Measurements from ENCODE around the gene DESI1. TPM values are rescaled to one million over a fixed set of nuclear protein-coding genes. Genes with fewer than 3 reads are reported as not detected.
A peak's percentile ranks its signal among the peaks of the same experiment; 100 is the strongest.
"Not testable (repeated sequence)": the region's sequence is repeated elsewhere in the genome, so short reads cannot be mapped to it uniquely, and the experiment has no call there.

Gene DESI1
- total RNA-seq, 1 donor from 2014 or later, result 29.0 TPM

DNA sequence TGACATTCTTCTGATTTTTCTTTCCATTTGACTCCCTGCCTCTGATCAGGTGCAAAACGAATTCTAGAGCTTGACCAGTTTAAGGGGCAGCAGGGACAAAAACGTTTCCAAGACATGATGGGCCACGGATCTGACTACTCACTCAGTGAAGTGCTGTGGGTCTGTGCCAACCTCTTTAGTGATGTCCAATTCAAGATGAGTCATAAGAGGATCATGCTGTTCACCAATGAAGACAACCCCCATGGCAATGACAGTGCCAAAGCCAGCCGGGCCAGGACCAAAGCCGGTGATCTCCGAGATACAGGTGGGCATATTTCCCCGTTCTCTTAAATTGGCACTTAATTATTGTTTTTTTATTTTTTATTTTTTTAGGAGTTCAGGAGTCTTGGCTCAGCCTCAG is 15.6 kb upstream of the DESI1 start:
- DNase-seq (ENCODE audit: low spot score), result peak; percentile 55

DNA sequence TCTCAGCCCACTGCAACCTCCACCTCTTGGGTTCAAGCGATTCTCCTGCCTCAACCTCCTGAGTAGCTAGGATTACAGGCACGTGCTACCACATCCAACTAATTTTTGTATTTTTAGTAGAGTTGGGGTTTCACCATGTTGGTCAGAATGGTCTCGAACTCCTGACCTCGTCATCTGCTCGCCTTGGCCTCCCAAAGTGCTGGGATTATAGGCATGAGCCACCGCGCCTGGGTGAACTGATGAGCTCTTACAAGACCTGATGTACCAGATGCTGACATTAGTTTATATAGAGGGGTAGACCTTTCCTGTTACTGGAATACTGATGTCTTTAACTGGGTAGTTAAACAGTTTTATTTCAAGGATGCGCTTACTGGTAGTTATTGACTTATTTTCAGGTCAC is 13.8 kb upstream of the DESI1 start:
- peak; percentile 51 for DNase-seq (ENCODE audit: low spot score)

DNA sequence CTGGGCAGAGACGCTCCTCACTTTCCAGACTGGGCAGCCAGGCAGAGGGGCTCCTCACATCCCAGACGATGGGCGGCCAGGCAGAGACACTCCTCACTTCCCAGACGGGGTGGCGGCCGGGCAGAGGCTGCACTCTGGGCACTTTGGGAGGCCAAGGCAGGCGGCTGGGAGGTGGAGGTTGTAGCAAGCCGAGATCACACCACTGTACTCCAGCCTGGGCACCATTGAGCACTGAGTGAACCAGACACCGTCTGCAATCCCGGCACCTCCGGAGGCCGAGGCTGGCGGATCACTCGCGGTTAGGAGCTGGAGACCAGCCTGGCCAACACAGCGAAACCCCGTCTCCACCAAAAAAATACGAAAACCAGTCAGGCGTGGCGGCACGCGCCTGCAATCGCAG is 10.8 kb upstream of the DESI1 start:
- DNase-seq (ENCODE audit: low spot score), result not testable (repeated sequence)

DNA sequence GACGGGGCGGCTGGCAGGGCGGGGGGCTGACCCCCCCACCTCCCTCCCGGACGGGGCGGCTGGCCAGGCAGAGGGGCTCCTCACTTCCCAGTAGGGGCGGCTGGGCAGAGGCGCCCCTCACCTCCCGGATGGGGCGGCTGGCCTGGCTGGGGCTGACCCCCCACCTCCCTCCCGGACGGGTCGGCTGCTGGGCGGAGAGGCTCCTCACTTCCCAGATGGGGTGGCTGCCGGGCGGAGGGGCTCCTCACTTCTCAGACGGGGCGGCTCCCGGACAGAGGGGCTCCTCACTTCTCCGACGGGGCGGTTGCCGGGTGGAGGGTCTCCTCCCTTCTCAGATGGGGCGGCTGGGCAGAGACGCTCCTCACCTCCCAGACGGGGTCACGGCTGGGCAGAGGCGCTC is 10.3 kb upstream of the DESI1 start:
- DNase-seq (ENCODE audit: low spot score), result peak; percentile 76

DNA sequence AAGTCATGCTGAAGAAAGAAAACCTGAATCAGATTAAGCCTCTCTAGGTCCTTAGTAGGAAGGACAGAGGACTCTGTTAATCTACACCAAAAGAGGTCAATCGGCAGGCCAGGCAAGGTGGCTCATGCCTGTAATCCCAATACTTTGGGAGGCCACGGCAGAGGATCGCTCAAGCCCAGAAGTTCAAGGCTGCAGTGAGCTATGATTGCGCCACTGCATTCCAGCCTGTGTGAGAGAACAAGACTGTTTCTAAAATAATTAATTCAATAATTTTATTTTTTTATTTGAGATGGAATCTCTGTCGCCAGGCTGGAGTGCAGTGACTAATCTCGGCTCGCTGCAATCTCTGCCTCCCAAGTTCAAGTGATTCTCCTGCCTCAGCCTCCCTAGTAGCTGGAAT is 4.7 kb upstream of the DESI1 start:
- no peak for DNase-seq (ENCODE audit: low spot score)

DNA sequence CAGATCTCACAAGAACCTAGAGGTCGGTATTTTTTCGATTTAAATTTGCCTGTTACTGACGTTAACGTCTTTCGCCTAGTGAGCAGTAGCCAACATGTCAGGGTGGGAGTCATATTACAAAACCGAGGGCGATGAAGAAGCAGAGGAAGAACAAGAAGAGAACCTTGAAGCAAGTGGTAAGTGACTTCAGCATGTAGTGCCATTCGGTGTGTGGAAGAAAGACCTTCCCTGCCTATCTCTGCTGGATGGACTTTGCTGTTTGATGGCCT is 1.0 kb upstream of the DESI1 start:
- DNase-seq (ENCODE audit: low spot score), result no peak

DNA sequence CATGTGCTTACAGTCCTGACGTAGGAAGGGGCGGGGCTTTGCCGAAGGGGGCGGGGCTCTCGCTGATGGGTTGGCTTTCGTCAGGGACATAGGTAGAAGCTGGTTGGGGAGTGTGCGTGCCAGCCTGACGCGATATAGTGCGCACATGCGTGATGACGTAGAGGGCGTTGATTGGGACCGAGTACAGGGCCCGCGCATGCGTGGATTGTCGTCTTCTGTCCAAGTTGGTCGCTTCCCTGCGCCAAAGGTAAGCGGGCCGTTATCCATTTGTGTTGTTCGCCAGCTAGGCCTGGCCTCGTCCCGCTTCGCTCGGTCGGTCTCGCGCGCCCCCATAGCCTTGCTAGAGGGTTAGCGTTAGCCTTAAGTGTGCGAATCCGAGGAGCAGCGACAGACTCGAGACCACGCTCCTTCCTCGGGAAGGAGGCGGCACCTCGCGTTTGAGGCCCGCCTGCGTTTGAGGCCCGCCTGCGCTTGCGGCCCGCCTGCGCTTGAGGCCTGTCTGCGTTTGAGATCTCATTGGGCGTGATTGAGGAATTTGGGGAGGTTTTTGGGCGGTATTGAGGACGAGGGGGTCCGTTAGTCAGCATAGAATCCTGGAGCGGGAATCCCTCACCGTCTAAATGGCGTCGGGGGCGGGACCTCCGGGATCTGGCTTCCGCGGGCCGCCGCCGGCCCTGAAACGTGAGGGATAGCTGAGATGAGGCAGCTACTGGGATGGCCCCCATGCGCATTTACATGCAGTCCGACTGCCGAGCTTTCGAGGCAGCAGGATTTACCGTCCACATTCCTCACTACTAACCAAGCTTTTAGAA is 462 bp upstream of the DESI1 start, which contains the start of gene XRCC6:
XRCC6 (plus strand) TSS at position 197 of the 812 bp plus-strand sequence. CDS start 710 bp downstream, outside the sequence.
- peak; percentile 100 for DNase-seq (ENCODE audit: low spot score)

DNA sequence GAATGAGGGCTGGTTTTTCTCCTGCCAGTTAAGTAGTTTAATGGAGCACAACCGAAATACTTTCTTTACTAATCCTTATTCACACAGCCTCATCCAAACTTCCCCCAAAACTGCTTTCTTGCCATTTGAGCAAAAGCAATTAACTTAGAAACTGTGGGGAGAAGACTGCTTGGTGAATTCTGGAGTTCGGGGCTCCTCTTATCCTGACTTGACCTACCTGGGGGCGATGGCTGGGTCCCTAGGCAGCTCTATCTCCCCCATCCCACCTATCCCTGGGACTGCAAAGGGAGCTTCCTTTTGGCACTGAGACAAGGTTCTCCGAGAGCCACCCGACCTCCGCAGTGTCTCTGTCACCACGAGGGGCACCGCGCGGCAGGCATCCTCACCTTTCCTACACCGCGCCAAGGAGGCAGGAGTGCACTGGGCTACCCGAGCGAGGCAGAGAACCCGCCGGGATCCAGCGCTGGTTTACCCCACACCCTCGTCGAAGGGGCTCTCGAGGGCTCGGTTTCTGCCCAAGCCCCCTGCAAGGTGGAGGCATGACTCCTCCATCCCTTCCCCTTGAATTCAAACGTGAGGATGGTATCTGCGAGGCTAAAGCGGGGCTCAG is 759 bp downstream of the DESI1 start:
- DNase-seq (ENCODE audit: low spot score), result no peak

DNA sequence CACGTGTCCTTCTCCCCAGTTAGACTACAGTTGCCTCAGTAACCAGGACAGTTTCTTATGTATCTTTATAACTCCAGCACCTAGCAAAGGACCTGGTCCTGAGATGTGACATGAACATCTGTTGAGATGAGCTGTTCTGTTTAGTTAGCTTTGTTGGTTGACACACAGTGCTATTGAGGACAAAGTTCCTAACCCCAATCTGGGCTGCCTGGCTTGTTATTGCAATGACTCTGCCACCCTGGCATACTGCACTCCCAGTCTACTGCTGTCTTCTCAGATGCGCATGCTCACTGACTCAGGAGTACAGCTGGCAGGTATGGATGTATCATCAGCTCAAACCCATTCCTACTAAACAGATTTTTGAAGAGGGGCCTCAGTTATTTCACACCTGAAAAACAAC is 7.4 kb downstream of the DESI1 start:
- DNase-seq (ENCODE audit: low spot score), result no peak

DNA sequence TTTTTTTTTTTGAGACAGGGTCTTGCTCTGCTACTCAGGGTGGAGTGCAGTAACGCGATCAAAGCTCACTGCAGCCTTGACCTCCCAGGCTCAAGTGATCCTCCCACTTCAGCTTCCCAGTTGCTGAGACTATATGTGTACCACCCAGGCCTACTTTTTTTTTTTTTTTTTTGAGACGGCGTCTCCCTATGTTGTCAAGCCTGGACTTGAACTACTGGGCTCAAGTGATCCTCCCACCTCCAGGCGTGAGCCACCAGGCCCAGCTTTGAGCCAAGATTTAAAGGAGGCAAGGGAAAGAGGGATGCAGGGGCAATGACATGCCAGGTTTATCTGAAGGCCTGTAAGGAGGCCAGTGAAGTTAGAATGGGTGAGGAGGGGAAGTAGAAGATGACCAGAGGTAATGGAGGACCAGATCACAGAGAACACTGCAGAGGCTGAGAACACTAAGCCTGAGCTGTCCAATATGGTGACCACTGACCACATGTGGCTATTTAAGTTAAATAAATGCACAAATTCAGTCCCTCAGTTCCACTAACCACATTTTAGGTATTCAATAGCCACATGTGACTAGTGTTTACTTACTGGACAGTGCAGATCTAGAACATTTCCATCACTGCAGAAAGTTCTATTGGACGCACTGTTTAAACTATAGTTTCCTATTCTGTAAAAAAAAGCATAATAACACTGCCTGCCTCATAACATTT is 8.1 kb downstream of the DESI1 start:
- DNase-seq (ENCODE audit: low spot score), result no peak

DNA sequence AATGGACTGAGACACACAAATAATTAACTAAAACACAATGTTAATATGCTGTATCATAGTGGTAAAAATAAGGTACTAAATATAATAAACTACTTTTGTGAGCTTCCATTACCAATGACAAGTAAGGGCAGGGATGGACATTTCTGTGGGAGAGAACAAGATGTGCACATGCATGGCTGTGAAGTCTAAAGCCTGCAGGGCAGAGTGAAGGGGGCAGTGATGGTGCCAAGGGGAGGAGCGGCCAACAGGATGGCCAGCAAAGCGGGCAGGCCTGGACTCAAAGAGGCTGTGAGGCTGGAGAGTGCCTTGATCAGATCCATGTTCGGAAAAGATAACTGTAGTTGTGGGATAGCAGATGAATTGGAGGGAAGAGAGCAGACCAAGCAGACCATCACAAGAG is 12.5 kb downstream of the DESI1 start:
- DNase-seq (ENCODE audit: low spot score), result no peak

DNA sequence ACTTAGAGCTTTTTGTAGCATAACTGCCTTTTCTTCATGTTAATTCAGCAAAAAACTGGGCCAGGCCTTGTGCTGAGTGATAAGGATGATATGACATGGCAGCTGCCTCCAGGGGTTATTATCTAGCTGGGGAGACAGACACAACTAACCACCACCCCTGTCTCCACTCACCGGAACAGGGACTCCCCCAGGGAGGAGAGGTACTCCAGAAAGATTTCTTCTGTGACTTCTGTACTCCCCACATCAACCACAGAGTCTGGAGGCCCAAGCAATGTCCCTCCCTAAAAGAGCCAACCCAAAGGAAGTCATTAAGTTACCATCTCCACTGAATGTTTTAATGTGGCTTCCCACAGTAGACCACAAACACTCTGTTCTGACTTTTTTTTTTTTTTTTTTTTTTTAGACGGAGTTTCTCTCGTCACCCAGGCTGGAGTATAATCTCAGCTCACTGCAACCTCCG is 16.9 kb downstream of the DESI1 start:
- no peak for DNase-seq (ENCODE audit: low spot score)

DNA sequence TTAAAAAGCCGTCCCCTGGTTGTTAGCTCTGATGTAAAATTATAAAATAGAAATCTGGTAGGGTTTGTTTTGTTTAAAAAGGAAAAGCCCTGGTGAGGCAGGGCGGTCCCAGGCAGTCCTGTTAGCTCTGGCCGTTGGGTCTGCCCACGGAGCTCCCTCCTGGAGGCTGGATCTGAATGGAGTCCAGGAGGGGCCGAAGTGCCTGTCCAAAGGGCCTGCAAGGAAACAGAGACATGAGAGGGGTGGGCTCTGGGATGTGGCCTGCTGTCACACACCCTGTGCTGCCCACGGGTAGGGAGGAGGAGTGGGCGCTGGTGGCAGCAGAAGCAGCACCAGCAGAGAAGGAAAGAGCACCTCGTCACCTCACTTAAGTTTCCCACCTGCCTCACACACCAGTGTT is 19.9 kb downstream of the DESI1 start:
- DNase-seq (ENCODE audit: low spot score), result no peak

DNA sequence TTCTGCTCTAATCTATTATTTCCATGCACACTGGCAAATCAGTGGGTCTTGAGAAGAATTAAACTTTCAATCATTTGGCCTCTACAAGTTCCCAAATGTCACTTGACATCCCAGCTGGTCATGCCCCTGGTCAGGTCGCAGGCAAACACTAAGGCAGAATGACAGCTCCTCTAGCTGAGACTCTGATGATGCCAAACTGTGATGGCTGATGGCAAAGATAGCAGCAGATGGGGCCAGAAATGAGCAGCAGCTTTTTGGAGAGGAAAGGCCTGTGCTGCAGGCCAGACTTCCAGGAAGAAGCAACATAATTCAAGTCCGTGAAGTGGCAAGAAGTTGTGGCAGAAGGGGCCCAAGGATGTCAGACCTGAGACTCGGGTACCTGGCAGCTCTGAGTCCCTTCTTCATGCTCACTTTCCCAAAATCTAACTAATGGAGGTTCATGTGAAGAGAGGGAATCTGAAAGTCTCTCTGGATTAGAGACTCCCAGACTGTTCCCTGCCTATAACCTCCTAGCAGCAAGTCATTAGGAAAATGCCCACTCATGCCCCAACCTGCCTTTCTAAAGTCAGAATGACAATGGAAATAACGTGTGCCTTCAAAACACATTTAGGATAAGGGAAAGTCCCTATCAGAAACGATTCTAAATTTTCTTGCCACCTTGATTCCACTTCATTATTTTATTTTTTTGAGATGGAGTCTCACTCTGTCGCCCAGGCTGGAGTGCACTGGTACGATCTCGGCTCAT is 21.8 kb downstream of the DESI1 start:
- no peak for DNase-seq (ENCODE audit: low spot score)

DNA sequence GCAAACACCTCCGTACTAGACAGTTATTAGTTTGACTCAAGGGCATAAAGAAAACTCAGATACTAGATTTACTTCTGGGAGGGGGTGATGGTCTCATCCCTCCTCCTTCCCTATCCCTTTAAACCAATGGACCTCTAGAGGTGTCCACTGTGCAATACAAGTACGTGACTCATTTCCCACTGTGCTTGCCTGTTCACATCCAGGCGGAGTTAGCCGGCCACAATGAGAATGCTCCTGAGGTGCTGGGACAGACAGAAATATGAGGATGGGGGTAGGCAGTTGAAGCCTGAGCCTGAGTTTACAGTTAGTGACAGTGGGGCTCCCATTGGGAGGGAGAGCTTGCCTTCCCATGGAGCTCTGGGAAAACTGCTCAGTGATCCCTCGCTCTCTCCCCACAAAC is 22.8 kb downstream of the DESI1 start:
- DNase-seq (ENCODE audit: low spot score), result no peak

DNA sequence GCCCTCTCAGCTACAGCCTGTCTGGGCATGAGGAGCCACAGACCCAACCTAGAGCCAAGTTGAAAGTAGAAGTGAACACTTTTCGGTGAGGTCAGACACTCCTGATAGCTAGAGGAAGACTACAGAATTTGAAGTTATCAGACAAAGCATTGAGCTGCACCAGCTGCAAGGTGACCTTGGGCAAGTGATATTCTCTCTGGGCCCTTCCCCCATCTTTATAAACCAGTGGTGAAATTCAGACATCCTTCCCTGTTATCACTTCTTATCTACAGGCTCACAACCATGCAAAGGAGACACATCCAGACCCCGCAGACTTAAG is 23.2 kb downstream of the DESI1 start:
- DNase-seq (ENCODE audit: low spot score), result no peak

DNA sequence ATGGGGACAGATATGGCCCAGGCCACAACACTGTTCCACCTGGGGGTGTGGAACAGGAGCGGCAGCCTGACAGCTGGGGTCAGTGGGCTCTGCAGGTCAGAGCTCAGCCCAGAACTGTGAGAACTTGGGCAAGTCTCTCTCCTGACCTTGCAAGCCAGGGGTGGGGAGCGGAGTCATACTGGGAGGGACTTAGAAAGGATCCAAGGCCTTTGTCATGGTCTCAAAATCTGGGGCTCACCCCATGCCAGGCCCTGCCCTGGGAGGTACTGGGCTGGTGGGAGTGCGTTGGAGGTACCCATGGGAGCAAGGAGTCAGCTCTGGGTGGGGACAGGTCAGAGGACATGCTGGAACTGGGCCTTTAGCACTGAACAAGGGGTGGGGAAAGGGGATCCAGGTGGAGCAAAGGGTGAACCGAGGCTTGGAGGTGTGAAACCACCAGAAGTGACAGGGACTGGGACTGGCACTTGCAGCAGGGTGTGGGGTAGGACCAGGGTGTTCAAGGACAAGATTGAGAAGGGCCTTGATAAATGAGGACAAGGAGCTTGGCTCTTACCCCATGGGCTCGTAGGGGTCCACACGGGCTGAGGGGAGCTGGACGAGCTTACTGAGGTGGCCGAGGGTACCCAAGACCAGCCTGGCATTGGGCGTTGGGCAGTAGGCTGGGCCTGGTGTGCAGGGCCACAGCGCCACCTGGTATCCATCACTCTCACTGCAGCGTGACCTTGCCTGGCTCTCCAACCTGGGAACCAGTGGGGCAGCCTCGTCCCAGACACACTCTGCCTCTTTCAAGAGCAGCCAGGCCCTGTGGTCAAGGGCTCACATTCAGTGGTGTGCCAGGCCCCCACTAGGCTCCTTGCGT is 23.8 kb downstream of the DESI1 start:
- DNase-seq (ENCODE audit: low spot score), result no peak

DNA sequence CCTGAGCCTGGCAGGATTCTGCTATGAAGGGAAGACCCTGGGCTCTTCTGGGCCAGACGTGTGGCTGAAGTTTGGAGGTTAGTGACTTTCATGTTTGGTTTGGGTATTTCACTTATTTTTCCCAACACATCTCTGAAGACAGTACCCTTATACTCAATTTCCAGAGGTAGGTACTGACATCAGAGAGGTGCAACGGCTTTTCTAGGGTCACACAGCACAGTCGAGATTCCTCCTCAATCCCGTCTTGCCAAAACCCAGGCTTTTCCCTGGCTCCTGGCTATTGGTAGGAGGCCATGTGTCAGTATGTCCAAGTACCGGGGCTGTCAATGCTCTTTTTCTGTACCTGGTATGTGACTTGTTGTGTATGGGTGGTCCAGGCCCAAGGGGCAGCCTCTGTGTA is 25.1 kb downstream of the DESI1 start:
- no peak for DNase-seq (ENCODE audit: low spot score)

DNA sequence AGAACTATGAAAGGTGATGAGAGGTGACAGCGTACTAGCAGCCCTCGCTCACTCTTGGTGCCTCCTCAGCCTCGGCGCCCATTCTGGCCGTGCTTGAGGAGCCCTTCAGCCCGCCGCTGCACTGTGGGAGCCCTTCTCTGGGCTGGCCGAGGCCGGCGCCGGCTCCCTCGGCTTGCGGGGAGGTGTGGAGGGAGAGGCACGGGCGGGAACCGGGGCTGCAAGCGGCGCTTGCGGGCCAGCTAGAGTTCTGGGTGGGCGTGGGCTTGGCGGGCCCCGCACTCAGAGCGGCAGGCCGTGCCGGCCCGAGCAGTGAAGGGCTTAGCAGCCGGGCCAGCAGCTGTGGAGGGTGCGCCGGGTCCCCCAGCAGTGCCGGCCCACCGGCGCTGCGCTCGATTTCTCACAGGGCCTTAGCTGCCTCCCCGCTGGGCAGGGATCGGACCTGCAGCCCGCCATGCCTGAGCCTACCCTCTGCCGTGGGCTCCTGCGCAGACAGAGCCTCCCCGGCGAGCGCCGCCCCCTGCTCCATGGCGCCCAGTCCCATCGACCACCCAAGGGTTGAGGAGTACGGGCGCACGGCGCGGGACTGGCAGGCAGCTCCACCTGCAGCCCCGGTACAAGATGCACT is 27.4 kb downstream of the DESI1 start:
- not testable (repeated sequence) for DNase-seq (ENCODE audit: low spot score)

Data from mesenteric fat pad (tissue), 1 donor.